22Rv1 (cell line): ENCODE results near the gene HAPLN3.

ENCODE experiments used
- CTCF ChIP-seq: fragments of 450-650 bp; IDR thresholded peaks from 2 replicates; pipeline ENCODE4 v1.5.1; 2017; ENCODE audit warnings: mild to moderate bottlenecking
- ZFX ChIP-seq: fragments of 450-650 bp; IDR thresholded peaks from 2 replicates; pipeline ENCODE4 v1.6.1; 2017; ENCODE audit warnings: antibody characterized with exemption, borderline replicate concordance

GRCh38 chr15:88902221-88902835 is 7.0 kb upstream of the HAPLN3 start:
- TF ChIP-seq CTCF: no peak
- TF ChIP-seq ZFX: no peak
